NT2/D1 (cell line): Measurements from ENCODE around the gene SLIT1.

ENCODE experiments used
- YY1 ChIP-seq: IDR thresholded peaks from 2 replicates; pipeline ENCODE4 v1.6.1; 2011; ENCODE audit not compliant: insufficient read length, insufficient read depth
- ZNF274 ChIP-seq: IDR thresholded peaks from 2 replicates; pipeline ENCODE4 v1.6.1; 2011; ENCODE audit warnings: mild to moderate bottlenecking, low read depth, low read length

GRCh38 chr10:97157578-97158095, 28.1 kb downstream of the SLIT1 start:
- no peak for TF ChIP-seq ZNF274
- no peak for TF ChIP-seq YY1
